Progenitor cell of endocrine pancreas (in vitro differentiated cells): ENCODE results near the gene CALML6. TPM values are rescaled to one million over a fixed set of nuclear protein-coding genes. Genes with fewer than 3 reads are reported as not detected.

Experiments used
- DNase-seq: peaks from one replicate; pipeline ENCODE4 v3.0.0; 2021; ENCODE audit warnings: low spot score; ENCODE audit not compliant: unreplicated experiment
- H3K27ac Mint-ChIP-seq: 2 replicates; pipeline ENCODE4 v1.8.0; 2021; ENCODE audit warnings: mild to moderate bottlenecking, moderate library complexity, mixed read lengths
- H3K27me3 Mint-ChIP-seq: 2 replicates; pipeline ENCODE4 v1.8.0; 2021; ENCODE audit warnings: mixed read lengths
- H3K36me3 Mint-ChIP-seq: 2 replicates; pipeline ENCODE4 v1.8.0; 2022; ENCODE audit warnings: mixed read lengths; ENCODE audit not compliant: insufficient read depth
- H3K4me1 Mint-ChIP-seq: 2 replicates; pipeline ENCODE4 v1.8.0; 2021; ENCODE audit warnings: low read depth, mixed read lengths
- H3K4me3 Mint-ChIP-seq: 2 replicates; pipeline ENCODE4 v1.8.0; 2021; ENCODE audit warnings: low read depth, mild to moderate bottlenecking, moderate library complexity, mixed read lengths
- H3K9me3 Mint-ChIP-seq: 2 replicates; pipeline ENCODE4 v1.8.0; 2021; ENCODE audit warnings: low read depth, mixed read lengths
- CTCF ChIP-seq: fragments of 200-600 bp; sonication (generic); IDR thresholded peaks from one replicate; pipeline ENCODE4 v1.5.0; 2021; ENCODE audit warnings: antibody characterized with exemption, mild to moderate bottlenecking; ENCODE audit not compliant: unreplicated experiment
- total RNA-seq: library from RNA; stranded (reverse); gene quantifications from 2 replicates; pipeline ENCODE4 v1.2.1, GENCODE V29; 2021

CALML6 gene
- total RNA-seq, 1 donor from 2014 or later = 1.1 TPM

- H3K4me3 Mint-ChIP-seq = no peak overlapping the region
- H3K27ac Mint-ChIP-seq = no peak overlapping the region
- no peaks in the 10 kb centered on the region for H3K9me3 Mint-ChIP-seq
- DNase-seq = no peak
- no peak for TF ChIP-seq CTCF
- no peaks in the 10 kb centered on the region for H3K27me3 Mint-ChIP-seq
- no peaks in the 10 kb centered on the region for H3K4me1 Mint-ChIP-seq
- no peaks in the 10 kb centered on the region for H3K36me3 Mint-ChIP-seq
Measured at GRCh38 chr1:1924386-1924785, 9.3 kb downstream of the CALML6 start.

GRCh38 chr1:1924849-1925248 lies 9.8 kb downstream of the CALML6 start:
- no peak for TF ChIP-seq CTCF
- H3K4me1 Mint-ChIP-seq = no peaks in the 10 kb centered on the region
- no peaks in the 10 kb centered on the region for H3K9me3 Mint-ChIP-seq
- no peak overlapping the region for H3K27ac Mint-ChIP-seq
- no peaks in the 10 kb centered on the region for H3K27me3 Mint-ChIP-seq
- no peaks in the 10 kb centered on the region for H3K36me3 Mint-ChIP-seq
- no peak for DNase-seq
- no peak overlapping the region for H3K4me3 Mint-ChIP-seq

GRCh38 chr1:1925437-1926345 lies 10.6 kb downstream of the CALML6 start:
- Mint-ChIP-seq H3K9me3 (no peaks in the 10 kb centered on the region), H3K27me3 (no peaks in the 10 kb centered on the region), H3K27ac (no peak overlapping the region), H3K4me3 (no peak overlapping the region), H3K4me1 (no peaks in the 10 kb centered on the region), H3K36me3 (no peaks in the 10 kb centered on the region)
- DNase-seq = no peak
- TF ChIP-seq CTCF = no peak

- no peak overlapping the region for H3K27ac Mint-ChIP-seq
- H3K27me3 Mint-ChIP-seq = no peaks in the 10 kb centered on the region
- H3K9me3 Mint-ChIP-seq = no peaks in the 10 kb centered on the region
- H3K36me3 Mint-ChIP-seq = no peaks in the 10 kb centered on the region
- TF ChIP-seq CTCF = no peak
- H3K4me3 Mint-ChIP-seq = no peak overlapping the region
- no peaks in the 10 kb centered on the region for H3K4me1 Mint-ChIP-seq
- DNase-seq = no peak
Measured at GRCh38 chr1:1926346-1926811, 11.3 kb downstream of the CALML6 start.

GRCh38 chr1:1926886-1927660 lies 12.0 kb downstream of the CALML6 start:
- DNase-seq = no peak
- no peak for TF ChIP-seq CTCF
- H3K27ac Mint-ChIP-seq = no peak overlapping the region
- H3K9me3 Mint-ChIP-seq = no peaks in the 10 kb centered on the region
- no peak overlapping the region for H3K4me3 Mint-ChIP-seq
- no peaks in the 10 kb centered on the region for H3K27me3 Mint-ChIP-seq
- H3K4me1 Mint-ChIP-seq = no peaks in the 10 kb centered on the region
- H3K36me3 Mint-ChIP-seq = no peaks in the 10 kb centered on the region
